Panc1 (cell line): Measurements from ENCODE around the gene CRYBG1.

Experiments used
- POLR2AphosphoS5 ChIP-seq: IDR thresholded peaks from 2 replicates; pipeline ENCODE4 v1.6.1; 2012; ENCODE audit warnings: mild to moderate bottlenecking, low read depth, low read length, moderate library complexity
- SIN3A ChIP-seq: IDR thresholded peaks from 2 replicates; pipeline ENCODE4 v1.6.1; 2012; ENCODE audit warnings: low read depth, mild to moderate bottlenecking, low read length, moderate library complexity, borderline replicate concordance; ENCODE audit not compliant: insufficient read depth
- TCF7L2 ChIP-seq: IDR thresholded peaks from 2 replicates; pipeline ENCODE4 v1.6.1; 2011; ENCODE audit warnings: mild to moderate bottlenecking, low read depth, low read length, inconsistent platforms
- TF ChIP-seq, protein P1 (sequence below): fragments of 450-650 bp; IDR thresholded peaks from 2 replicates; pipeline ENCODE4 v1.5.1; 2017; ENCODE audit warnings: mild to moderate bottlenecking
- TF ChIP-seq, protein P2 (sequence below), 2 experiments: IDR thresholded peaks; 2 replicates each; pipeline ENCODE4 v1.6.1; 2011 to 2012; ENCODE audit warnings: low read depth in 2 of 2, control low read depth in 1 of 2, low read length in 1 of 2, mild to moderate bottlenecking in 1 of 2, moderate library complexity in 1 of 2; ENCODE audit not compliant: insufficient read depth in 1 of 2

DNA sequence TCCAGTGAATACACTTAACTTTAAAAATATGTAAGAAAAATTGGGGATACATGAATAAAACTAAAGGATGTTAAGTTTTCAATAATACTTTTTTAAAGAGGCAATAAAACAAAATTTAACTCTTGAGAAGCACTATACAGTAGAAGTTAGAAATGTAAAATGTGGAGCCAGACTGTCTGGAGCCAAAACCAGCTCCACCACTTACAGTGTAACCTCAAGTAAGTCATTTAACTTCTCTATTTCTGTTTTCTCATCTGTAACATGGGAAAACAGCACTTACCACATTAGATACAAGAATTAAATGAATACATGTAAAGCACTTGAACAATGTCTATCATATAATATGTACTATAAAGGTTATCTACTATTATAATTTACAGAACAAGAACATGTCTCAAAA lies 41.7 kb upstream of the CRYBG1 start:
- TF ChIP-seq, protein P1, sequence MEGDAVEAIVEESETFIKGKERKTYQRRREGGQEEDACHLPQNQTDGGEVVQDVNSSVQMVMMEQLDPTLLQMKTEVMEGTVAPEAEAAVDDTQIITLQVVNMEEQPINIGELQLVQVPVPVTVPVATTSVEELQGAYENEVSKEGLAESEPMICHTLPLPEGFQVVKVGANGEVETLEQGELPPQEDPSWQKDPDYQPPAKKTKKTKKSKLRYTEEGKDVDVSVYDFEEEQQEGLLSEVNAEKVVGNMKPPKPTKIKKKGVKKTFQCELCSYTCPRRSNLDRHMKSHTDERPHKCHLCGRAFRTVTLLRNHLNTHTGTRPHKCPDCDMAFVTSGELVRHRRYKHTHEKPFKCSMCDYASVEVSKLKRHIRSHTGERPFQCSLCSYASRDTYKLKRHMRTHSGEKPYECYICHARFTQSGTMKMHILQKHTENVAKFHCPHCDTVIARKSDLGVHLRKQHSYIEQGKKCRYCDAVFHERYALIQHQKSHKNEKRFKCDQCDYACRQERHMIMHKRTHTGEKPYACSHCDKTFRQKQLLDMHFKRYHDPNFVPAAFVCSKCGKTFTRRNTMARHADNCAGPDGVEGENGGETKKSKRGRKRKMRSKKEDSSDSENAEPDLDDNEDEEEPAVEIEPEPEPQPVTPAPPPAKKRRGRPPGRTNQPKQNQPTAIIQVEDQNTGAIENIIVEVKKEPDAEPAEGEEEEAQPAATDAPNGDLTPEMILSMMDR: no peak
- TF ChIP-seq POLR2AphosphoS5: no peak
- TF ChIP-seq, protein P2, sequence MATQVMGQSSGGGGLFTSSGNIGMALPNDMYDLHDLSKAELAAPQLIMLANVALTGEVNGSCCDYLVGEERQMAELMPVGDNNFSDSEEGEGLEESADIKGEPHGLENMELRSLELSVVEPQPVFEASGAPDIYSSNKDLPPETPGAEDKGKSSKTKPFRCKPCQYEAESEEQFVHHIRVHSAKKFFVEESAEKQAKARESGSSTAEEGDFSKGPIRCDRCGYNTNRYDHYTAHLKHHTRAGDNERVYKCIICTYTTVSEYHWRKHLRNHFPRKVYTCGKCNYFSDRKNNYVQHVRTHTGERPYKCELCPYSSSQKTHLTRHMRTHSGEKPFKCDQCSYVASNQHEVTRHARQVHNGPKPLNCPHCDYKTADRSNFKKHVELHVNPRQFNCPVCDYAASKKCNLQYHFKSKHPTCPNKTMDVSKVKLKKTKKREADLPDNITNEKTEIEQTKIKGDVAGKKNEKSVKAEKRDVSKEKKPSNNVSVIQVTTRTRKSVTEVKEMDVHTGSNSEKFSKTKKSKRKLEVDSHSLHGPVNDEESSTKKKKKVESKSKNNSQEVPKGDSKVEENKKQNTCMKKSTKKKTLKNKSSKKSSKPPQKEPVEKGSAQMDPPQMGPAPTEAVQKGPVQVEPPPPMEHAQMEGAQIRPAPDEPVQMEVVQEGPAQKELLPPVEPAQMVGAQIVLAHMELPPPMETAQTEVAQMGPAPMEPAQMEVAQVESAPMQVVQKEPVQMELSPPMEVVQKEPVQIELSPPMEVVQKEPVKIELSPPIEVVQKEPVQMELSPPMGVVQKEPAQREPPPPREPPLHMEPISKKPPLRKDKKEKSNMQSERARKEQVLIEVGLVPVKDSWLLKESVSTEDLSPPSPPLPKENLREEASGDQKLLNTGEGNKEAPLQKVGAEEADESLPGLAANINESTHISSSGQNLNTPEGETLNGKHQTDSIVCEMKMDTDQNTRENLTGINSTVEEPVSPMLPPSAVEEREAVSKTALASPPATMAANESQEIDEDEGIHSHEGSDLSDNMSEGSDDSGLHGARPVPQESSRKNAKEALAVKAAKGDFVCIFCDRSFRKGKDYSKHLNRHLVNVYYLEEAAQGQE (IDR thresholded peaks at IDR 0.05; ENCODE audit: insufficient read depth in 1 of 2, low read depth in 2 of 2, low read length in 1 of 2): no peak
- TF ChIP-seq TCF7L2: no peak
- TF ChIP-seq SIN3A: no peak
